HepG2 (cell line): Measurements from ENCODE around the gene WIPF2. TPM values are rescaled to one million over a fixed set of nuclear protein-coding genes. Genes with fewer than 3 reads are reported as not detected.
A peak's percentile ranks its signal among the peaks of the same experiment; 100 is the strongest.

Source experiments
- ATAC-seq: fragments of 200-7000 bp; cut with Tn5 transposase; 3 replicates; pipeline ENCODE4 v1.9.1; 2020; ENCODE audit warnings: mild to moderate bottlenecking, moderate library complexity
- BruUV-seq: library from RNA; stranded (reverse); fragments of 400-500 nt; replicated peaks from 2 replicates; lab custom pipeline; 2021; lab: Mats Ljungman, UMichigan
- CTCF ChIA-PET: fragments of 300-600 bp; formaldehyde crosslinking; extraction: SDS; loops from one replicate; lab custom pipeline; 2021; ENCODE audit warnings: low total read pairs, inconsistent platforms, low intra/inter-chr PET ratio; lab: Yijun Ruan, JAX
- POLR2A ChIA-PET: fragments of 350-600 bp; sonication (Branson Sonifier 250); formaldehyde crosslinking; loops from one replicate; lab custom pipeline; 2020; ENCODE audit warnings: antibody characterized with exemption, inconsistent platforms; lab: Yijun Ruan, JAX
- DNase-seq: peaks from one replicate; pipeline ENCODE4 v3.0.0-alpha.2; 2015; ENCODE audit warnings: low spot score
- FAIRE-seq: peaks from 3 replicates; lab custom pipeline; 2011; peaks lifted over from hg19 to GRCh38; lab: Jason Lieb, UNC
- H2AFZ ChIP-seq: one replicate; pipeline ENCODE4 v1.6.1; 2011; ENCODE audit warnings: low read length, inconsistent platforms
- H3K27ac ChIP-seq: fragments of 300-600 bp; 3 replicates; pipeline ENCODE4 v1.8.0; 2011; ENCODE audit warnings: mixed run types, mild to moderate bottlenecking, mixed read lengths, low read length, inconsistent platforms; ENCODE audit not compliant: insufficient read depth; ENCODE audit errors: extremely low read length
- H3K27me3 ChIP-seq, 2 experiments: fragments of 200-600 bp in 1 of 2; 2 replicates in 1 of 2; 3 replicates in 1 of 2; pipeline versions ENCODE4 v1.6.0 to v1.8.0; 2011; ENCODE audit warnings: low read length in 2 of 2, mild to moderate bottlenecking in 2 of 2, moderate library complexity in 2 of 2, inconsistent platforms in 1 of 2; ENCODE audit not compliant: insufficient read depth in 2 of 2, control insufficient read depth in 1 of 2
- H3K36me3 ChIP-seq, 2 experiments: fragments of 200-600 bp in 1 of 2; replicated peaks in 1 of 2; 2 replicates in 1 of 2; 3 replicates in 1 of 2; pipeline versions ENCODE4 v1.5.1 to v1.8.0; 2011; ENCODE audit warnings: low read length in 2 of 2, inconsistent platforms in 1 of 2; ENCODE audit not compliant: insufficient read depth in 2 of 2, control insufficient read depth in 1 of 2
- H3K4me1 ChIP-seq: 2 replicates; pipeline ENCODE4 v1.5.1; 2012; ENCODE audit warnings: low read length, inconsistent platforms; ENCODE audit not compliant: insufficient read depth
- H3K4me2 ChIP-seq: 2 replicates; pipeline ENCODE4 v1.6.0; 2011; ENCODE audit warnings: low read depth, low read length, inconsistent platforms
- H3K4me3 ChIP-seq, 3 experiments: fragments of 200-600 bp in 1 of 3; sonication (generic), shearing (Covaris generic) in 1 of 3; replicated peaks in 1 of 3; 2 replicates each; pipeline ENCODE4 v1.5.1; 2011 to 2016; ENCODE audit warnings: low read length in 3 of 3, inconsistent platforms in 2 of 3, low read depth in 2 of 3, mild to moderate bottlenecking in 2 of 3, control low read depth in 1 of 3, mixed read lengths in 1 of 3; ENCODE audit not compliant: insufficient read depth in 1 of 3
- H3K79me2 ChIP-seq: one replicate; pipeline ENCODE4 v1.6.1; 2011; ENCODE audit warnings: low read length, inconsistent platforms; ENCODE audit not compliant: insufficient read depth
- H3K9ac ChIP-seq: 2 replicates; pipeline ENCODE4 v1.6.0; 2011; ENCODE audit warnings: mild to moderate bottlenecking, low read depth, low read length, inconsistent platforms; ENCODE audit not compliant: insufficient read depth
- H3K9me3 ChIP-seq: 2 replicates; pipeline ENCODE4 v1.5.1; 2012; ENCODE audit warnings: mild to moderate bottlenecking, low read length
- H4K20me1 ChIP-seq: 2 replicates; pipeline ENCODE4 v1.6.0; 2011; ENCODE audit warnings: inconsistent platforms, mild to moderate bottlenecking, low read length, moderate library complexity; ENCODE audit not compliant: insufficient read depth
- ELF4 ChIP-seq: sonication (generic); formaldehyde crosslinking; IDR thresholded peaks from 2 replicates; pipeline ENCODE4 v1.5.0; 2020; ENCODE audit warnings: missing genetic modification reagents, mild to moderate bottlenecking, moderate library complexity, borderline replicate concordance
- HNRNPL ChIP-seq: fragments of 200-400 bp; formaldehyde crosslinking; IDR thresholded peaks from 2 replicates; pipeline ENCODE4 v1.6.1; 2017; ENCODE audit warnings: mild to moderate bottlenecking, low read depth, low read length
- KMT2B ChIP-seq: IDR thresholded peaks from 2 replicates; pipeline ENCODE4 v1.6.1; 2016; ENCODE audit warnings: missing genetic modification reagents, missing compliant biosample characterization
- U2AF1 ChIP-seq: fragments of 200-400 bp; formaldehyde crosslinking; optimal IDR thresholded peaks from 2 replicates; pipeline ENCODE3; 2017; ENCODE audit warnings: mild to moderate bottlenecking, low read depth, low read length
- ZC3H13 ChIP-seq: sonication (generic); formaldehyde crosslinking; IDR thresholded peaks from 2 replicates; pipeline ENCODE4 v1.8.1; 2023; ENCODE audit warnings: mild to moderate bottlenecking, missing genetic modification reagents, moderate library complexity
- ZNF160 ChIP-seq: sonication (generic); formaldehyde crosslinking; IDR thresholded peaks from 2 replicates; pipeline ENCODE4 v1.8.0; 2022; ENCODE audit warnings: mild to moderate bottlenecking, inconsistent platforms, missing genetic modification reagents
- ZNF34 ChIP-seq: sonication (generic); formaldehyde crosslinking; IDR thresholded peaks from 2 replicates; pipeline ENCODE4 v1.4.0; 2020; ENCODE audit warnings: mild to moderate bottlenecking, missing genetic modification reagents, borderline replicate concordance
- ZNF703 ChIP-seq: sonication (generic); formaldehyde crosslinking; IDR thresholded peaks from 2 replicates; pipeline ENCODE4 v1.5.1; 2020; ENCODE audit warnings: missing genetic modification reagents, mild to moderate bottlenecking, moderate library complexity, borderline replicate concordance
- WGBS: methylation state at CpG from one replicate; pipeline ENCODE4 v1.1.6; 2017; ENCODE audit warnings: low lambda C conversion rate; 5-methylcytosine and 5-hydroxymethylcytosine counted together
- in situ Hi-C: cut with HindIII; loops from 2 replicates; pipeline ENCODE4 v1.10.0; 2017; ENCODE audit warnings: low pct_unique_long_range_greater_than_20kb; ENCODE audit not compliant: extremely low pct_ligation_motif_present
- intact Hi-C: fragments of 100-400 bp; cut with micrococcal nuclease; formaldehyde crosslinking; loops from one replicate; pipeline ENCODE4 v1.10.0; 2022; ENCODE audit not compliant: unreplicated experiment
- polyA plus RNA-seq, 8 experiments: library from polyadenylated mRNA; depleted of rRNA in 3 of 8; stranded (reverse) in 7 of 8; unstranded in 1 of 8; fragments of >200 nt; fragmentation: Illumina TruSeq in 4 of 8; extraction: Trizol in 4 of 8; gene quantifications; 2 replicates each; pipeline versions ENCODE4 v1.2.1 to v1.2.3, GENCODE V29; 2011 to 2016; ENCODE audit warnings: low read depth in 4 of 8, missing spikeins in 1 of 8, mixed read lengths in 1 of 8; ENCODE audit not compliant: insufficient read depth in 1 of 8
- total RNA-seq, 5 experiments: library from RNA; depleted of rRNA; stranded (reverse); fragments of >200 nt; fragmentation: Illumina TruSeq; extraction: Trizol; gene quantifications; 2 replicates each; pipeline ENCODE4 v1.2.3, GENCODE V29; 2016; ENCODE audit warnings: low read depth in 1 of 5
- TF ChIP-seq, protein P1 (sequence below): sonication (generic); formaldehyde crosslinking; IDR thresholded peaks from 2 replicates; pipeline ENCODE4 v1.4.0; 2020; ENCODE audit warnings: mild to moderate bottlenecking, missing genetic modification reagents
- TF ChIP-seq, protein P2 (sequence below): sonication (generic); formaldehyde crosslinking; IDR thresholded peaks from 2 replicates; pipeline ENCODE4 v1.8.0; 2022; ENCODE audit warnings: missing genetic modification reagents, mild to moderate bottlenecking, borderline replicate concordance
- TF ChIP-seq, protein P3 (sequence below): sonication (generic); formaldehyde crosslinking; IDR thresholded peaks from 2 replicates; pipeline ENCODE4 v1.5.1; 2020; ENCODE audit warnings: missing genetic modification reagents, mild to moderate bottlenecking, borderline replicate concordance
- TF ChIP-seq, protein P4 (sequence below): sonication (generic); formaldehyde crosslinking; IDR thresholded peaks from 2 replicates; pipeline ENCODE4 v1.5.1; 2020; ENCODE audit warnings: missing genetic modification reagents, mild to moderate bottlenecking, borderline replicate concordance

Gene WIPF2
- total and polyA plus RNA-seq, 2 of the 13 experiments (the other 11 are each of a cell fraction or from before 2014, with no cell fraction given) = 7.2 to 10.8 TPM

DNA sequence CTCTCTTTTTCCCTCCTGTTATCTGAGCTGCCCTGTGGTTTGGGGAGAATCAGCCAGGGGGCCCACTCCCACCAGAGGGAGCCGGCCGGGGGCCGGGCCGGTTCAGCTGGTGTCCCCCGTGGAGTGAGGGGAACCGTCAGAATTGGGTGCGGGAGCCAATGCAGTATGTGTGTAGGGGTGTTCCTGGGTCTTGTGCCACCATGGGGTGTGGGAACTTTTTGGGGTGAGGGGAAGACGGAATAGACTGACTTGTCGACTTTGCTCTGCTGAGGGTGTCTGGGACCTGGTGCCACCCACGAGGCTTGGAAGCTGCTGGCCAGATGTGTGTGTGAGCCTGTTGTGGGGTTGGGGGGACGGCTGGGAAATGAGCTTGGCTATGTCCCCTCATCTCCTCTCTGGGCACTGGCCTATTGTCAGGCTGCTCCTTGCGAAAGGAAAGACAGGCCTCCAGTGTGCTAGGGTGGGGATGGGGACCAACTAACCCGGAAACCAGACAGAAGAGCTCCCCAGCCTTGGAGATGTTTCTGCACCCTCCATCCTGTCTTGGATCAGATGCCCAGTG is 99.8 kb downstream of the WIPF2 start:
- Histone ChIP-seq H3K4me1 (peaks cover 86% of the 10 kb centered on the region), H3K27me3 (no peaks in the 10 kb centered on the region; a peak in 1 of 5 replicates), H3K27ac (no peak overlapping the region), H3K9me3 (no peaks in the 10 kb centered on the region), H2AFZ (no peak overlapping the region), H3K4me3 (peak overlapping the region; percentile 86 to 95 (median 86)), H3K36me3 (no peaks in the 10 kb centered on the region), H3K4me2 (peak overlapping the region; percentile 100), H3K9ac (peak overlapping the region; percentile 76), H3K79me2 (peaks cover 31% of the 10 kb centered on the region), H4K20me1 (peaks cover 7% of the 10 kb centered on the region; the same call in 1 of the 2 replicates)
- intact Hi-C loops = no loop called here
- ChIA-PET POLR2A (interaction anchor here (0.6 to 3.8 kb wide), 6 partner anchors 9 to 26 kb away, joined by 3 to 33 read pairs (median 5); no protein-coding TSS in a partner anchor), CTCF (no interaction called here)
- no peak for ATAC-seq
- WGBS = 9% methylated on average over 12 of the region's 13 CpGs
- in situ Hi-C loops = loop anchor here (5.0 kb wide), 2 partner anchors 33 to 98 kb away; partner anchors contain the start of gene TOP2A
- no TSS peak for BruUV-seq
- no peak for DNase-seq
- FAIRE-seq = no peak
- TF ChIP-seq, protein P1, sequence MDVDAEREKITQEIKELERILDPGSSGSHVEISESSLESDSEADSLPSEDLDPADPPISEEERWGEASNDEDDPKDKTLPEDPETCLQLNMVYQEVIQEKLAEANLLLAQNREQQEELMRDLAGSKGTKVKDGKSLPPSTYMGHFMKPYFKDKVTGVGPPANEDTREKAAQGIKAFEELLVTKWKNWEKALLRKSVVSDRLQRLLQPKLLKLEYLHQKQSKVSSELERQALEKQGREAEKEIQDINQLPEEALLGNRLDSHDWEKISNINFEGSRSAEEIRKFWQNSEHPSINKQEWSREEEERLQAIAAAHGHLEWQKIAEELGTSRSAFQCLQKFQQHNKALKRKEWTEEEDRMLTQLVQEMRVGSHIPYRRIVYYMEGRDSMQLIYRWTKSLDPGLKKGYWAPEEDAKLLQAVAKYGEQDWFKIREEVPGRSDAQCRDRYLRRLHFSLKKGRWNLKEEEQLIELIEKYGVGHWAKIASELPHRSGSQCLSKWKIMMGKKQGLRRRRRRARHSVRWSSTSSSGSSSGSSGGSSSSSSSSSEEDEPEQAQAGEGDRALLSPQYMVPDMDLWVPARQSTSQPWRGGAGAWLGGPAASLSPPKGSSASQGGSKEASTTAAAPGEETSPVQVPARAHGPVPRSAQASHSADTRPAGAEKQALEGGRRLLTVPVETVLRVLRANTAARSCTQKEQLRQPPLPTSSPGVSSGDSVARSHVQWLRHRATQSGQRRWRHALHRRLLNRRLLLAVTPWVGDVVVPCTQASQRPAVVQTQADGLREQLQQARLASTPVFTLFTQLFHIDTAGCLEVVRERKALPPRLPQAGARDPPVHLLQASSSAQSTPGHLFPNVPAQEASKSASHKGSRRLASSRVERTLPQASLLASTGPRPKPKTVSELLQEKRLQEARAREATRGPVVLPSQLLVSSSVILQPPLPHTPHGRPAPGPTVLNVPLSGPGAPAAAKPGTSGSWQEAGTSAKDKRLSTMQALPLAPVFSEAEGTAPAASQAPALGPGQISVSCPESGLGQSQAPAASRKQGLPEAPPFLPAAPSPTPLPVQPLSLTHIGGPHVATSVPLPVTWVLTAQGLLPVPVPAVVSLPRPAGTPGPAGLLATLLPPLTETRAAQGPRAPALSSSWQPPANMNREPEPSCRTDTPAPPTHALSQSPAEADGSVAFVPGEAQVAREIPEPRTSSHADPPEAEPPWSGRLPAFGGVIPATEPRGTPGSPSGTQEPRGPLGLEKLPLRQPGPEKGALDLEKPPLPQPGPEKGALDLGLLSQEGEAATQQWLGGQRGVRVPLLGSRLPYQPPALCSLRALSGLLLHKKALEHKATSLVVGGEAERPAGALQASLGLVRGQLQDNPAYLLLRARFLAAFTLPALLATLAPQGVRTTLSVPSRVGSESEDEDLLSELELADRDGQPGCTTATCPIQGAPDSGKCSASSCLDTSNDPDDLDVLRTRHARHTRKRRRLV (CRISPR knock-in tag) = no peak
- TF ChIP-seq KMT2B (no peak), ZNF160 (no peak), U2AF1 (peak; percentile 50), ZNF703 (CRISPR knock-in tag) (peak; percentile 32; the same call in 1 of the 2 replicates), HNRNPL (0 out of 2 replicates have a peak, but pooled peaks have one; percentile 8), ZC3H13 (no peak), ELF4 (CRISPR knock-in tag) (no peak), ZNF34 (CRISPR knock-in tag) (0 out of 2 replicates have a peak, but pooled peaks have one; percentile 11)
- TF ChIP-seq, protein P2, sequence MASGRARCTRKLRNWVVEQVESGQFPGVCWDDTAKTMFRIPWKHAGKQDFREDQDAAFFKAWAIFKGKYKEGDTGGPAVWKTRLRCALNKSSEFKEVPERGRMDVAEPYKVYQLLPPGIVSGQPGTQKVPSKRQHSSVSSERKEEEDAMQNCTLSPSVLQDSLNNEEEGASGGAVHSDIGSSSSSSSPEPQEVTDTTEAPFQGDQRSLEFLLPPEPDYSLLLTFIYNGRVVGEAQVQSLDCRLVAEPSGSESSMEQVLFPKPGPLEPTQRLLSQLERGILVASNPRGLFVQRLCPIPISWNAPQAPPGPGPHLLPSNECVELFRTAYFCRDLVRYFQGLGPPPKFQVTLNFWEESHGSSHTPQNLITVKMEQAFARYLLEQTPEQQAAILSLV (CRISPR knock-in tag) = 0 out of 2 replicates have a peak, but pooled peaks have one; percentile 8
- TF ChIP-seq, protein P3, sequence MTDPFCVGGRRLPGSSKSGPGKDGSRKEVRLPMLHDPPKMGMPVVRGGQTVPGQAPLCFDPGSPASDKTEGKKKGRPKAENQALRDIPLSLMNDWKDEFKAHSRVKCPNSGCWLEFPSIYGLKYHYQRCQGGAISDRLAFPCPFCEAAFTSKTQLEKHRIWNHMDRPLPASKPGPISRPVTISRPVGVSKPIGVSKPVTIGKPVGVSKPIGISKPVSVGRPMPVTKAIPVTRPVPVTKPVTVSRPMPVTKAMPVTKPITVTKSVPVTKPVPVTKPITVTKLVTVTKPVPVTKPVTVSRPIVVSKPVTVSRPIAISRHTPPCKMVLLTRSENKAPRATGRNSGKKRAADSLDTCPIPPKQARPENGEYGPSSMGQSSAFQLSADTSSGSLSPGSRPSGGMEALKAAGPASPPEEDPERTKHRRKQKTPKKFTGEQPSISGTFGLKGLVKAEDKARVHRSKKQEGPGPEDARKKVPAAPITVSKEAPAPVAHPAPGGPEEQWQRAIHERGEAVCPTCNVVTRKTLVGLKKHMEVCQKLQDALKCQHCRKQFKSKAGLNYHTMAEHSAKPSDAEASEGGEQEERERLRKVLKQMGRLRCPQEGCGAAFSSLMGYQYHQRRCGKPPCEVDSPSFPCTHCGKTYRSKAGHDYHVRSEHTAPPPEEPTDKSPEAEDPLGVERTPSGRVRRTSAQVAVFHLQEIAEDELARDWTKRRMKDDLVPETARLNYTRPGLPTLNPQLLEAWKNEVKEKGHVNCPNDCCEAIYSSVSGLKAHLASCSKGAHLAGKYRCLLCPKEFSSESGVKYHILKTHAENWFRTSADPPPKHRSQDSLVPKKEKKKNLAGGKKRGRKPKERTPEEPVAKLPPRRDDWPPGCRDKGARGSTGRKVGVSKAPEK (CRISPR knock-in tag) = no peak
- TF ChIP-seq, protein P4, sequence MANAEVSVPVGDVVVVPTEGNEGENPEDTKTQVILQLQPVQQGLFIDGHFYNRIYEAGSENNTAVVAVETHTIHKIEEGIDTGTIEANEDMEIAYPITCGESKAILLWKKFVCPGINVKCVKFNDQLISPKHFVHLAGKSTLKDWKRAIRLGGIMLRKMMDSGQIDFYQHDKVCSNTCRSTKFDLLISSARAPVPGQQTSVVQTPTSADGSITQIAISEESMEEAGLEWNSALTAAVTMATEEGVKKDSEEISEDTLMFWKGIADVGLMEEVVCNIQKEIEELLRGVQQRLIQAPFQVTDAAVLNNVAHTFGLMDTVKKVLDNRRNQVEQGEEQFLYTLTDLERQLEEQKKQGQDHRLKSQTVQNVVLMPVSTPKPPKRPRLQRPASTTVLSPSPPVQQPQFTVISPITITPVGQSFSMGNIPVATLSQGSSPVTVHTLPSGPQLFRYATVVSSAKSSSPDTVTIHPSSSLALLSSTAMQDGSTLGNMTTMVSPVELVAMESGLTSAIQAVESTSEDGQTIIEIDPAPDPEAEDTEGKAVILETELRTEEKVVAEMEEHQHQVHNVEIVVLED (CRISPR knock-in tag) = no peak
